HCT116 (cell line): ENCODE measurements around the gene TCEAL9. TPM values are rescaled to one million over a fixed set of nuclear protein-coding genes. Genes with fewer than 3 reads are reported as not detected.

ENCODE experiments used
- ATAC-seq: fragments of 200-7000 bp; cut with Tn5 transposase; 2 replicates; pipeline ENCODE4 v1.9.1; 2020; ENCODE audit warnings: mild to moderate bottlenecking, moderate library complexity
- BruUV-seq: library from RNA; stranded (reverse); fragments of 400-500 nt; replicated peaks from 2 replicates; lab custom pipeline; 2021; lab: Mats Ljungman, UMichigan
- CTCF ChIA-PET: fragments of 300-600 bp; sonication (Branson Sonifier 250); formaldehyde crosslinking; loops from one replicate; lab custom pipeline; 2021; ENCODE audit warnings: antibody characterized with exemption; lab: Charles Lee
- POLR2A ChIA-PET: fragments of 300-600, 350-600 bp; sonication (Branson Sonifier 250); formaldehyde crosslinking; loops from one replicate; lab custom pipeline; 2021; ENCODE audit warnings: antibody characterized with exemption; lab: Charles Lee
- RAD21 ChIA-PET, 2 experiments: fragments of 300-600 bp; sonication (Branson Sonifier 250); formaldehyde crosslinking; loops; one replicate each; lab custom pipeline; 2023; ENCODE audit warnings: low total read pairs in 2 of 2; ENCODE audit not compliant: uncharacterized antibody in 2 of 2, unreplicated experiment in 2 of 2, low non-redundant PET in 1 of 2; lab: Charles Lee
- DNase-seq: peaks from one replicate; pipeline ENCODE4 v3.0.0-alpha.2; 2010; ENCODE audit warnings: low read depth, low spot score
- H2AFZ ChIP-seq: fragments of 200-600 bp; shearing (Covaris generic), sonication (generic); 2 replicates; pipeline ENCODE4 v1.6.1; 2017; ENCODE audit warnings: low read depth, mixed run types, mixed read lengths, antibody characterized with exemption, low read length; ENCODE audit not compliant: poor library complexity, severe bottlenecking
- H3K27ac ChIP-seq: 2 replicates; pipeline ENCODE4 v1.5.1; 2012; ENCODE audit warnings: low read depth, low read length
- H3K27me3 ChIP-seq: fragments of 200-600 bp; sonication (generic); 2 replicates; pipeline ENCODE4 v1.6.1; 2016; ENCODE audit warnings: mixed run types, low read length, mixed read lengths; ENCODE audit not compliant: insufficient read depth
- H3K36me3 ChIP-seq, 2 experiments: fragments of 200-500 bp in 1 of 2; fragments of 200-600 bp in 1 of 2; sonication (Bioruptor generic) in 1 of 2; sonication (generic) in 1 of 2; 2 replicates each; pipeline versions ENCODE4 v1.5.1 to v1.6.1; 2014 to 2016; ENCODE audit warnings: low read length in 2 of 2, inconsistent platforms in 1 of 2, mixed read lengths in 1 of 2, mixed run types in 1 of 2; ENCODE audit not compliant: insufficient read depth in 2 of 2, control insufficient read depth in 1 of 2
- H3K4me1 ChIP-seq, 2 experiments: fragments of 200-600 bp in 1 of 2; sonication (generic) in 1 of 2; 2 replicates each; pipeline versions ENCODE4 v1.5.1 to v1.6.1; 2012 to 2017; ENCODE audit warnings: low read length in 2 of 2, inconsistent platforms in 1 of 2, mild to moderate bottlenecking in 1 of 2, mixed read lengths in 1 of 2, mixed run types in 1 of 2, moderate library complexity in 1 of 2; ENCODE audit not compliant: insufficient read depth in 2 of 2, control insufficient read depth in 1 of 2
- H3K4me2 ChIP-seq: fragments of 200-600 bp; sonication (generic); 2 replicates; pipeline ENCODE4 v1.6.1; 2017; ENCODE audit warnings: mixed run types, low read length, mixed read lengths
- H3K4me3 ChIP-seq, 2 experiments: fragments of 200-600 bp in 1 of 2; sonication (generic) in 1 of 2; replicated peaks in 1 of 2; 2 replicates each; pipeline ENCODE4 v1.5.1; 2011 to 2016; ENCODE audit warnings: low read length in 2 of 2, control low read depth in 1 of 2, low read depth in 1 of 2, mild to moderate bottlenecking in 1 of 2, mixed read lengths in 1 of 2, mixed run types in 1 of 2
- H3K79me2 ChIP-seq: fragments of 200-600 bp; sonication (generic); 2 replicates; pipeline ENCODE4 v1.6.1; 2017; ENCODE audit warnings: mild to moderate bottlenecking, mixed run types, low read length, moderate library complexity, mixed read lengths; ENCODE audit not compliant: insufficient read depth
- H3K9ac ChIP-seq: fragments of 200-600 bp; sonication (generic); 2 replicates; pipeline ENCODE4 v1.6.1; 2016; ENCODE audit warnings: low read length, mixed read lengths
- H3K9me2 ChIP-seq: fragments of 200-600 bp; sonication (generic), shearing (Covaris generic); 2 replicates; pipeline ENCODE4 v1.6.1; 2017; ENCODE audit warnings: mixed run types, mild to moderate bottlenecking, moderate library complexity; ENCODE audit not compliant: insufficient read depth
- H3K9me3 ChIP-seq, 2 experiments: fragments of 200-500 bp in 1 of 2; fragments of 200-600 bp in 1 of 2; sonication (Bioruptor generic) in 1 of 2; sonication (generic) in 1 of 2; 2 replicates each; pipeline ENCODE4 v1.6.1; 2014 to 2017; ENCODE audit warnings: low read length in 2 of 2, mixed read lengths in 2 of 2, inconsistent platforms in 1 of 2, low read depth in 1 of 2, mild to moderate bottlenecking in 1 of 2, mixed run types in 1 of 2, moderate library complexity in 1 of 2; ENCODE audit not compliant: control insufficient read depth in 1 of 2, insufficient read depth in 1 of 2
- H4K20me1 ChIP-seq: fragments of 200-600 bp; sonication (generic), shearing (Covaris generic); 2 replicates; pipeline ENCODE4 v1.6.1; 2017; ENCODE audit warnings: mixed run types, mild to moderate bottlenecking, moderate library complexity; ENCODE audit not compliant: insufficient read depth
- ATF3 ChIP-seq: IDR thresholded peaks from 2 replicates; pipeline ENCODE4 v1.6.1; 2012
- CBX3 ChIP-seq: IDR thresholded peaks from 2 replicates; pipeline ENCODE4 v1.6.1; 2012; ENCODE audit warnings: low read depth
- CEBPB ChIP-seq: IDR thresholded peaks from 2 replicates; pipeline ENCODE4 v1.6.1; 2012; ENCODE audit warnings: low read depth
- EGR1 ChIP-seq: IDR thresholded peaks from 2 replicates; pipeline ENCODE4 v1.6.1; 2012; ENCODE audit warnings: low read depth
- ELF1 ChIP-seq: IDR thresholded peaks from 2 replicates; pipeline ENCODE4 v1.6.1; 2012; ENCODE audit warnings: low read depth, borderline replicate concordance
- EZH2 ChIP-seq: fragments of 200-600 bp; sonication (generic); IDR thresholded peaks from 2 replicates; pipeline ENCODE4 v1.6.1; 2017; ENCODE audit warnings: antibody characterized with exemption, mixed run types
- EZH2phosphoT487 ChIP-seq: fragments of 200-600 bp; IDR thresholded peaks from 2 replicates; pipeline ENCODE4 v1.6.1; 2018; ENCODE audit warnings: antibody characterized with exemption, borderline replicate concordance
- FOSL1 ChIP-seq: IDR thresholded peaks from 2 replicates; pipeline ENCODE4 v1.6.1; 2012; ENCODE audit warnings: low read depth
- JUND ChIP-seq: IDR thresholded peaks from 2 replicates; pipeline ENCODE4 v1.6.1; 2012
- POLR2A ChIP-seq: IDR thresholded peaks from 2 replicates; pipeline ENCODE4 v1.7.0; 2011; ENCODE audit warnings: borderline replicate concordance; ENCODE audit not compliant: insufficient read depth, insufficient read length; ENCODE audit errors: extremely low read depth
- POLR2AphosphoS5 ChIP-seq: IDR thresholded peaks from 2 replicates; pipeline ENCODE4 v1.6.1; 2011; ENCODE audit warnings: mild to moderate bottlenecking, low read depth, low read length, moderate library complexity
- RAD21 ChIP-seq: IDR thresholded peaks from 2 replicates; pipeline ENCODE4 v1.6.1; 2012; ENCODE audit warnings: low read depth, mild to moderate bottlenecking
- SIN3A ChIP-seq: IDR thresholded peaks from 2 replicates; pipeline ENCODE4 v1.6.1; 2012; ENCODE audit warnings: low read depth
- SP1 ChIP-seq: IDR thresholded peaks from 2 replicates; pipeline ENCODE4 v1.6.1; 2012; ENCODE audit warnings: low read depth
- TCF7L2 ChIP-seq: IDR thresholded peaks from 2 replicates; pipeline ENCODE4 v1.7.0; 2011; ENCODE audit warnings: borderline replicate concordance, inconsistent platforms; ENCODE audit not compliant: insufficient read depth, insufficient read length; ENCODE audit errors: extremely low read depth
- YY1 ChIP-seq: IDR thresholded peaks from 2 replicates; pipeline ENCODE4 v1.6.1; 2011; ENCODE audit warnings: low read length, low read depth, moderate library complexity, mild to moderate bottlenecking; ENCODE audit not compliant: insufficient replicate concordance; ENCODE audit errors: extremely low read depth
- ZBTB33 ChIP-seq: IDR thresholded peaks from 2 replicates; pipeline ENCODE4 v1.6.1; 2011; ENCODE audit warnings: mild to moderate bottlenecking, low read length, moderate library complexity; ENCODE audit not compliant: insufficient replicate concordance; ENCODE audit errors: extremely low read depth
- ZNF274 ChIP-seq: fragments of 200-500 bp; sonication (Bioruptor generic); IDR thresholded peaks from 2 replicates; pipeline ENCODE4 v1.6.1; 2014; ENCODE audit warnings: mild to moderate bottlenecking, low read depth, low read length, inconsistent platforms
- intact Hi-C: fragments of 100-400 bp; cut with micrococcal nuclease; formaldehyde crosslinking; loops from 2 replicates; pipeline ENCODE4 v1.10.0; 2022
- total RNA-seq: library from RNA; stranded (reverse); gene quantifications from one replicate; pipeline ENCODE4 v1.2.1, GENCODE V29; 2021; ENCODE audit not compliant: unreplicated experiment

The TCEAL9 gene
- total RNA-seq, 1 experiment from 2014 or later = 28.8 TPM

- BruUV-seq = no TSS peak
- ChIA-PET RAD21 (no interaction called here), POLR2A (no interaction called here), CTCF (no interaction called here)
- no peak overlapping the region for H3K4me3 ChIP-seq
- H3K4me2 ChIP-seq = 0 out of 2 replicates have a peak overlapping the region, but pooled peaks have one; percentile 12
- no peaks in the 10 kb centered on the region for H3K9me3 ChIP-seq
- no peak for DNase-seq
- H3K27me3 ChIP-seq = no peaks in the 10 kb centered on the region
- no peaks in the 10 kb centered on the region for H3K79me2 ChIP-seq
- intact Hi-C loops = no loop called here
- no peaks in the 10 kb centered on the region for H3K36me3 ChIP-seq
- H2AFZ ChIP-seq = no peak overlapping the region
- no peak for ATAC-seq
- no peak overlapping the region for H3K9ac ChIP-seq
- no peaks in the 10 kb centered on the region for H4K20me1 ChIP-seq
- TF ChIP-seq ELF1 = no peak
- no peak for TF ChIP-seq EZH2
- no peak for TF ChIP-seq POLR2A
- no peak for TF ChIP-seq JUND
- no peak overlapping the region for H3K27ac ChIP-seq
- peaks cover 3 to 20% of the 10 kb centered on the region in 2 experiments; a peak in 2 of 4 replicates for H3K4me1 ChIP-seq
- no peaks in the 10 kb centered on the region for H3K9me2 ChIP-seq
Measured at GRCh38 chrX:103396660-103397059, 40.4 kb downstream of the TCEAL9 start.

GRCh38 chrX:103397707-103398106 lies 41.4 kb downstream of the TCEAL9 start:
- Histone ChIP-seq H4K20me1 (no peaks in the 10 kb centered on the region), H3K9ac (no peak overlapping the region), H3K79me2 (no peaks in the 10 kb centered on the region), H3K4me3 (no peak overlapping the region), H3K4me1 (peaks cover 3 to 20% of the 10 kb centered on the region in 2 experiments; a peak in 2 of 4 replicates), H3K9me2 (no peaks in the 10 kb centered on the region), H3K27ac (no peak overlapping the region), H3K4me2 (peak overlapping the region; percentile 55; the same call in 1 of the 2 replicates), H3K9me3 (no peaks in the 10 kb centered on the region), H2AFZ (no peak overlapping the region), H3K36me3 (no peaks in the 10 kb centered on the region), H3K27me3 (no peaks in the 10 kb centered on the region)
- POLR2A ChIA-PET = no interaction called here
- RAD21 ChIA-PET = no interaction called here
- CTCF ChIA-PET = no interaction called here
- ATAC-seq = no peak
- intact Hi-C loops = no loop called here
- TF ChIP-seq CBX3 (no peak), ZNF274 (no peak), EZH2phosphoT487 (no peak), RAD21 (no peak), SP1 (no peak), ELF1 (no peak), CEBPB (no peak), ATF3 (no peak), SIN3A (no peak), FOSL1 (no peak), EZH2 (no peak), YY1 (no peak), ZBTB33 (no peak), POLR2A (no peak), EGR1 (no peak), POLR2AphosphoS5 (no peak), TCF7L2 (no peak)
- no peak for DNase-seq
- BruUV-seq = no TSS peak
